ENCODE data around the gene TAOK1.
"Not testable (repeated sequence)": the region's sequence is repeated elsewhere in the genome, so short reads cannot be mapped to it uniquely, and the experiment has no call there.

TAOK1 gene

GRCh38 chr17:29443041-29443739 lies 53.0 kb downstream of the TAOK1 start:
- DNase-seq (ENCODE audit: low read depth in 1 of 2, low spot score in 1 of 2): no peak

- DNase-seq (ENCODE audit: low read depth in 1 of 2, low spot score in 1 of 2): no peak
These were observed 54.4 kb downstream of the TAOK1 start for GRCh38 chr17:29444589-29444988.

- DNase-seq (ENCODE audit: low read depth in 1 of 2, low spot score in 1 of 2): no peak
These were observed 55.7 kb downstream of the TAOK1 start for GRCh38 chr17:29445844-29446243.

GRCh38 chr17:29449865-29450671 lies 59.9 kb downstream of the TAOK1 start:
- no peak for DNase-seq (ENCODE audit: low read depth in 1 of 2, low spot score in 1 of 2)

- DNase-seq (ENCODE audit: low read depth in 1 of 2, low spot score in 1 of 2): no peak
These were observed 61.1 kb downstream of the TAOK1 start for GRCh38 chr17:29451121-29451742.

GRCh38 chr17:29458066-29458465 lies 67.9 kb downstream of the TAOK1 start:
- no peak for DNase-seq (ENCODE audit: low read depth in 1 of 2, low spot score in 1 of 2)

GRCh38 chr17:29461483-29462206 lies 71.5 kb downstream of the TAOK1 start:
- DNase-seq (ENCODE audit: low read depth in 1 of 2, low spot score in 1 of 2): no peak

- no peak for DNase-seq (ENCODE audit: low read depth in 1 of 2, low spot score in 1 of 2)
These were observed 79.1 kb downstream of the TAOK1 start for GRCh38 chr17:29469276-29469675.

- DNase-seq (ENCODE audit: low read depth in 1 of 2, low spot score in 1 of 2): not testable (repeated sequence)
These were observed 83.3 kb downstream of the TAOK1 start for GRCh38 chr17:29473437-29473836.

GRCh38 chr17:29474297-29474696 lies 84.1 kb downstream of the TAOK1 start:
- DNase-seq (ENCODE audit: low read depth in 1 of 2, low spot score in 1 of 2): no peak

GRCh38 chr17:29475891-29476290 lies 85.7 kb downstream of the TAOK1 start:
- no peak for DNase-seq (ENCODE audit: low read depth in 1 of 2, low spot score in 1 of 2)

- DNase-seq (ENCODE audit: low read depth in 1 of 2, low spot score in 1 of 2): not testable (repeated sequence)
These were observed 90.2 kb downstream of the TAOK1 start for GRCh38 chr17:29480249-29480928.

GRCh38 chr17:29483503-29483902 lies 93.3 kb downstream of the TAOK1 start:
- no peak for DNase-seq (ENCODE audit: low read depth in 1 of 2, low spot score in 1 of 2)

- DNase-seq (ENCODE audit: low read depth in 1 of 2, low spot score in 1 of 2): no peak
These were observed 104.8 kb downstream of the TAOK1 start for GRCh38 chr17:29495011-29495410.

- no peak for DNase-seq (ENCODE audit: low read depth in 1 of 2, low spot score in 1 of 2)
These were observed 114.5 kb downstream of the TAOK1 start for GRCh38 chr17:29504711-29505110.

GRCh38 chr17:29505836-29506235 lies 115.7 kb downstream of the TAOK1 start:
- no peak for DNase-seq (ENCODE audit: low read depth in 1 of 2, low spot score in 1 of 2)

GRCh38 chr17:29510953-29511352 lies 120.8 kb downstream of the TAOK1 start:
- no peak for DNase-seq (ENCODE audit: low read depth in 1 of 2, low spot score in 1 of 2)

- no peak for DNase-seq (ENCODE audit: low read depth in 1 of 2, low spot score in 1 of 2)
These were observed 124.6 kb downstream of the TAOK1 start for GRCh38 chr17:29514792-29515191.

- no peak for DNase-seq (ENCODE audit: low read depth in 1 of 2, low spot score in 1 of 2)
These were observed 128.2 kb downstream of the TAOK1 start for GRCh38 chr17:29518359-29518758.

- no peak for DNase-seq (ENCODE audit: low read depth in 1 of 2, low spot score in 1 of 2)
These were observed 134.5 kb downstream of the TAOK1 start for GRCh38 chr17:29524692-29525091.

- no peak for DNase-seq (ENCODE audit: low read depth in 1 of 2, low spot score in 1 of 2)
These were observed 136.2 kb downstream of the TAOK1 start for GRCh38 chr17:29526322-29526721.

All from activated T-helper 1 cell treated with anti-CD3 and anti-CD28 coated beads, Interleukin-2, amount 50 U/mL, for 16 hours (primary cell).